Endodermal cell (in vitro differentiated cells): ENCODE results near the gene SCN2B. TPM values are rescaled to one million over a fixed set of nuclear protein-coding genes. Genes with fewer than 3 reads are reported as not detected.

ENCODE experiments used
- DNase-seq: peaks from one replicate; pipeline ENCODE4 v3.0.0-alpha.2; 2017
- H3K27ac ChIP-seq: 2 replicates; pipeline ENCODE4 v1.5.1; 2013; ENCODE audit warnings: mild to moderate bottlenecking, low read depth, low read length, moderate library complexity
- H3K27me3 ChIP-seq: 2 replicates; pipeline ENCODE4 v1.6.1; 2013; ENCODE audit warnings: mild to moderate bottlenecking, low read length, moderate library complexity; ENCODE audit not compliant: insufficient read depth, control insufficient read depth, poor library complexity, severe bottlenecking
- H3K36me3 ChIP-seq: 2 replicates; pipeline ENCODE4 v1.7.0; 2013; ENCODE audit warnings: mild to moderate bottlenecking, low read length, moderate library complexity; ENCODE audit not compliant: control insufficient read depth, insufficient read depth
- H3K4me1 ChIP-seq: one replicate; pipeline ENCODE4 v1.7.0; 2013; ENCODE audit warnings: low read length; ENCODE audit not compliant: control insufficient read depth, insufficient read depth
- H3K4me3 ChIP-seq: 2 replicates; pipeline ENCODE4 v1.5.1; 2013; ENCODE audit warnings: mild to moderate bottlenecking, low read length, moderate library complexity
- H3K9ac ChIP-seq: 2 replicates; pipeline ENCODE4 v1.6.1; 2013; ENCODE audit warnings: mild to moderate bottlenecking, low read length, moderate library complexity; ENCODE audit not compliant: poor library complexity, severe bottlenecking; ENCODE audit errors: extremely low read depth
- H3K9me3 ChIP-seq: 2 replicates; pipeline ENCODE4 v1.6.1; 2013; ENCODE audit warnings: mild to moderate bottlenecking, low read length, moderate library complexity; ENCODE audit not compliant: control insufficient read depth
- H3K27ac Mint-ChIP-seq: 2 replicates; pipeline ENCODE4 v1.8.0; 2020; ENCODE audit warnings: mixed read lengths
- H3K27me3 Mint-ChIP-seq: 2 replicates; pipeline ENCODE4 v1.8.0; 2021; ENCODE audit warnings: mild to moderate bottlenecking, mixed read lengths; ENCODE audit not compliant: insufficient read depth
- H3K36me3 Mint-ChIP-seq: 2 replicates; pipeline ENCODE4 v1.8.0; 2020; ENCODE audit warnings: low read depth, mixed read lengths
- H3K4me1 Mint-ChIP-seq: 2 replicates; pipeline ENCODE4 v1.8.0; 2020; ENCODE audit warnings: mixed read lengths
- H3K4me3 Mint-ChIP-seq: 2 replicates; pipeline ENCODE4 v1.8.0; 2020; ENCODE audit warnings: mild to moderate bottlenecking, moderate library complexity, mixed read lengths
- H3K9me3 Mint-ChIP-seq: 2 replicates; pipeline ENCODE4 v1.8.0; 2020; ENCODE audit warnings: mild to moderate bottlenecking, mixed read lengths
- WGBS, 2 experiments: methylation state at CpG; one replicate each; pipeline versions ENCODE4 v1.1.5 to v1.1.7; 2013; ENCODE audit warnings: missing lambda C conversion rate in 2 of 2, mixed read lengths in 1 of 2; ENCODE audit not compliant: insufficient coverage in 1 of 2, insufficient read length in 1 of 2; 5-methylcytosine and 5-hydroxymethylcytosine counted together
- total RNA-seq, 2 donors: library from RNA; stranded (reverse); fragmentation: NEBNext Ultra II Directional in 1 of 2; extraction: Animal tissue kit (Norgen Biotek cat#: 25700) in 1 of 2; gene quantifications; 2 replicates in 1 of 2; 3 replicates in 1 of 2; pipeline ENCODE4 v1.2.1, GENCODE V29; 2021
- TF ChIP-seq, protein P1 (sequence below): fragments of 200-600 bp; sonication (generic); conservative IDR thresholded peaks from 2 replicates; pipeline ENCODE4 v1.5.0; 2021; ENCODE audit warnings: antibody characterized with exemption, mild to moderate bottlenecking

SCN2B gene
- total RNA-seq, 2 donors from 2014 or later = 0.11 to 0.20 TPM

- H3K9me3 ChIP-seq = peaks cover 7% of the 10 kb centered on the region
- H3K27me3 Mint-ChIP-seq = no peaks in the 10 kb centered on the region
Measured at GRCh38 chr11:118124929-118125535, 51.4 kb downstream of the SCN2B start.

GRCh38 chr11:118120793-118121192, 55.6 kb downstream of the SCN2B start:
- WGBS, 2 experiments = 100% methylated on average over 1 of the region's 1 CpG; no CpG with 5 or more reads in 1 of the 2 experiments
- no peak overlapping the region for H3K4me3 Mint-ChIP-seq
- no peak for DNase-seq

More at GRCh38 chr11:118124929-118125535, 51.4 kb downstream of the SCN2B start:
- TF ChIP-seq, protein P1, sequence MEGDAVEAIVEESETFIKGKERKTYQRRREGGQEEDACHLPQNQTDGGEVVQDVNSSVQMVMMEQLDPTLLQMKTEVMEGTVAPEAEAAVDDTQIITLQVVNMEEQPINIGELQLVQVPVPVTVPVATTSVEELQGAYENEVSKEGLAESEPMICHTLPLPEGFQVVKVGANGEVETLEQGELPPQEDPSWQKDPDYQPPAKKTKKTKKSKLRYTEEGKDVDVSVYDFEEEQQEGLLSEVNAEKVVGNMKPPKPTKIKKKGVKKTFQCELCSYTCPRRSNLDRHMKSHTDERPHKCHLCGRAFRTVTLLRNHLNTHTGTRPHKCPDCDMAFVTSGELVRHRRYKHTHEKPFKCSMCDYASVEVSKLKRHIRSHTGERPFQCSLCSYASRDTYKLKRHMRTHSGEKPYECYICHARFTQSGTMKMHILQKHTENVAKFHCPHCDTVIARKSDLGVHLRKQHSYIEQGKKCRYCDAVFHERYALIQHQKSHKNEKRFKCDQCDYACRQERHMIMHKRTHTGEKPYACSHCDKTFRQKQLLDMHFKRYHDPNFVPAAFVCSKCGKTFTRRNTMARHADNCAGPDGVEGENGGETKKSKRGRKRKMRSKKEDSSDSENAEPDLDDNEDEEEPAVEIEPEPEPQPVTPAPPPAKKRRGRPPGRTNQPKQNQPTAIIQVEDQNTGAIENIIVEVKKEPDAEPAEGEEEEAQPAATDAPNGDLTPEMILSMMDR = no peak
- Histone ChIP-seq H3K27ac (no peak overlapping the region), H3K4me3 (no peak overlapping the region), H3K27me3 (no peaks in the 10 kb centered on the region), H3K9ac (no peak overlapping the region), H3K4me1 (no peaks in the 10 kb centered on the region), H3K36me3 (no peaks in the 10 kb centered on the region)
- H3K4me3 Mint-ChIP-seq = no peak overlapping the region
- peaks cover 5% of the 10 kb centered on the region for H3K4me1 Mint-ChIP-seq
- no peak overlapping the region for H3K27ac Mint-ChIP-seq
- no peaks in the 10 kb centered on the region for H3K36me3 Mint-ChIP-seq
- no peak for DNase-seq
- H3K9me3 Mint-ChIP-seq = peaks cover 7% of the 10 kb centered on the region
- 93 to 98% methylated on average over 8 of the region's 8 CpGs for WGBS, 2 experiments

GRCh38 chr11:118117790-118118601, 58.4 kb downstream of the SCN2B start:
- Mint-ChIP-seq H3K36me3 (no peaks in the 10 kb centered on the region), H3K4me1 (peaks cover 2% of the 10 kb centered on the region), H3K4me3 (no peak overlapping the region), H3K9me3 (peaks cover 11% of the 10 kb centered on the region), H3K27ac (no peak overlapping the region), H3K27me3 (peaks cover 7% of the 10 kb centered on the region)
- H3K9me3 ChIP-seq = peaks cover 17% of the 10 kb centered on the region
- TF ChIP-seq, protein P1 = no peak
- WGBS, 2 experiments = 90 to 92% methylated on average over 4 to 9 of the region's 9 CpGs
- no peak for DNase-seq
- no peak overlapping the region for H3K27ac ChIP-seq
- H3K36me3 ChIP-seq = no peaks in the 10 kb centered on the region
- no peaks in the 10 kb centered on the region for H3K27me3 ChIP-seq
- no peak overlapping the region for H3K4me3 ChIP-seq
- no peak overlapping the region for H3K9ac ChIP-seq
- peaks cover 6% of the 10 kb centered on the region for H3K4me1 ChIP-seq

More at GRCh38 chr11:118120793-118121192, 55.6 kb downstream of the SCN2B start:
- no peak overlapping the region for H3K27ac ChIP-seq
- H3K27me3 Mint-ChIP-seq = peaks cover 3% of the 10 kb centered on the region
- no peaks in the 10 kb centered on the region for H3K36me3 Mint-ChIP-seq
- no peak overlapping the region for H3K27ac Mint-ChIP-seq
- H3K4me1 ChIP-seq = peaks cover 6% of the 10 kb centered on the region
- no peak overlapping the region for H3K9ac ChIP-seq
- H3K9me3 Mint-ChIP-seq = peaks cover 11% of the 10 kb centered on the region
- TF ChIP-seq, protein P1 = no peak
- no peaks in the 10 kb centered on the region for H3K27me3 ChIP-seq
- no peak overlapping the region for H3K4me3 ChIP-seq
- H3K9me3 ChIP-seq = peaks cover 17% of the 10 kb centered on the region
- no peaks in the 10 kb centered on the region for H3K36me3 ChIP-seq
- peaks cover 2% of the 10 kb centered on the region for H3K4me1 Mint-ChIP-seq
